Activated CD4-positive, CD25-positive, alpha-beta regulatory T cell treated with anti-CD3 and anti-CD28 coated beads, Interleukin-2, amount 50 U/mL, for 24 hours (primary cell): Measurements from ENCODE around the gene MARK4.
"Not testable (repeated sequence)": the region's sequence is repeated elsewhere in the genome, so short reads cannot be mapped to it uniquely, and the experiment has no call there.

ENCODE experiments used
- ATAC-seq, 2 donors: fragments of 150-1000 bp; cut with Tn5 transposase; one replicate each; pipeline ENCODE4 v1.10.0; 2021; ENCODE audit warnings: mild to moderate bottlenecking in 1 of 2, moderate library complexity in 1 of 2

Gene MARK4

DNA sequence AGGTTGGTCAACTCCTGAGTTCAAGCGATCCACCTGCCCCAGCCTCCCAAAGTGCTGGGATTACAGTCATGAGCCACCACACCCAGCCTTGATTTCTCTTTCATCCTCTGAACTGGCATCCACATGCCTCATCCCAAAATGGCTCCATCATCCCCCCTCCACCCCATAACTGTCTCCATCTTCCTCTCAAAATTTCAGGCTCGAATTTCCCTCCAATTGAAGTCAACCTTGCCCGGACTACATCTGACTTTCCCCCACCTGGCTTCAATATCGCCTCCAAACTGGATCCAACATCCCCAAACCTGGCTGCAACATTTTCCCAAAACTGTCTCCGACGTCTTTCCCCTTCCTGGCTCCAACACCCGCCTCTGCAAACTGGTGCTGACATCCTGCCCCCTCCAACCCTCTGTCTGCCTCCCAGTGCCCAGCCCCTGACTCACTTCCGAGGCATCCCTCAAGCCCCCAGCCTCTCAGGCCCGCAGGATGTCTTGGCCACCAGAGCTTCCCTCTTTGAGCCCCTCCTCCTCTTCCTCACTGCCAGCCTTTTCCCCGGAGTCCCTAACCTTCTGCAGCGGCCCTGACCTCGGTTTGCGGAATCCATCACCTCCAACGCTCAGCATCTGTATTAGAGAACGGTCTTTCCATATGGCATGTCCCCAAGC lies 6.8 kb upstream of the MARK4 start:
- no peak for ATAC-seq

DNA sequence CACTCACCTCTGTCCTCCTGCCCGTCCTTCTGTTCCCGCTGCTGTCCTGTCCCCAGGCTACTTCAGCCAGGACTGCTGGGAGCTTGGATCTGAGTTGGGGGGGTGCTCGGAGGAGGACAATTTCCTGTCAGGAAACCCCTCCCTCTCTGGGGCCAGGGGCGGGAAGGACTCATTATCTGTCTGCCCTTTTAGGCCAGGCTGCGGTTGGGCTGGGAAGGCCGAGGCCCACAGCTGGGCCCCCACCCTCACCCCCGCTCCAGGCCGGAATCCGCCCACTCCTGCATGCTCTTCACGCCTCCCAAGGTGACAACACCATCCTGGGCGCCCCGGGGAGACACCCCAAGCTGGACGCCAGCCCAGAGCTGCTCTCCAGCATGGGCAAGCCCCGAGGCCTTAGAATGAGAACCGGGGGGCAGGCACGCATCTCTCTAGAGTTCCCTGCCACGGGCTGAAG lies 5.7 kb upstream of the MARK4 start, which contains the start of gene EXOC3L2:
Gene EXOC3L2, minus strand, starts transcription at position 74 of the 454 bp plus-strand sequence. CDS start 6,362 bp downstream, outside the sequence.
- no peak for ATAC-seq

DNA sequence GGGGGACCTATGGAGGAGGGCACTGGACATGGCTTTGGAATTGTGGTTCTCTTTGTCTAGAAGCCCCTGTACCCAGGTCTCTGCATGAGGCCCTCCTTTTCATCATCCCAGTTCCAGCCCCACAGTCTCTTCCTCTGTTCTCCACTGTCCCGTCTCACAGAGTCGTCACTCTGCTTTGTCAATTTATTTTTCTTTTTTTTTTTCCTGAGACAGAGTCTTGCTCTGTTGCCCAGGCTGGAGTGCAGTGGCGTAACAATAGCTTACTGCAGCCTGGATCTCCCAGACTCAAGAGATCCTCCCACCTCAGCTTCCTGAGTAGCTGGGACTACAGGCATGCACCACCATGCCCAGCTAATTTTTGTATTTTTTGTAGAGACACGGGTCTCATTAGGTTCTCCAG lies 5.2 kb upstream of the MARK4 start:
- ATAC-seq = no peak

DNA sequence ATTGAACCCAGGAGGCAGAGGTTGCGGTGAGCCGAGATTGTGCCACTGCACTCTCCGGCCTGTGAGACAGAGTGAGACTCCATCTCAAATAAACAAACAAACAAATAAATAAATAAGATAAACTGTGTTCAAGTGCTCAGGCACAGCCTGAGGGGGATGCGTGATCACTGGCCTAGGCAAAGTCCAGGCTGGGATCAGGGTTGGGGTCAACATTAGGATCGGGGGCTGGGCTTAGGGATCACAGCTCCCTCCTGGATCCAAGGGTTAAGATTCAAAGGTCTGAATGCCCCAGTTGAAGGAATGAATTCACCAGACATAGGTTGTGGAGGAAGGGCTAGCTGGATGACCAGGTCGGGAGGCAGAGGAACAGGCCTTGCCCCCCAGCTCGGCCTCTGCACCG lies 3.9 kb upstream of the MARK4 start:
- ATAC-seq = no peak

DNA sequence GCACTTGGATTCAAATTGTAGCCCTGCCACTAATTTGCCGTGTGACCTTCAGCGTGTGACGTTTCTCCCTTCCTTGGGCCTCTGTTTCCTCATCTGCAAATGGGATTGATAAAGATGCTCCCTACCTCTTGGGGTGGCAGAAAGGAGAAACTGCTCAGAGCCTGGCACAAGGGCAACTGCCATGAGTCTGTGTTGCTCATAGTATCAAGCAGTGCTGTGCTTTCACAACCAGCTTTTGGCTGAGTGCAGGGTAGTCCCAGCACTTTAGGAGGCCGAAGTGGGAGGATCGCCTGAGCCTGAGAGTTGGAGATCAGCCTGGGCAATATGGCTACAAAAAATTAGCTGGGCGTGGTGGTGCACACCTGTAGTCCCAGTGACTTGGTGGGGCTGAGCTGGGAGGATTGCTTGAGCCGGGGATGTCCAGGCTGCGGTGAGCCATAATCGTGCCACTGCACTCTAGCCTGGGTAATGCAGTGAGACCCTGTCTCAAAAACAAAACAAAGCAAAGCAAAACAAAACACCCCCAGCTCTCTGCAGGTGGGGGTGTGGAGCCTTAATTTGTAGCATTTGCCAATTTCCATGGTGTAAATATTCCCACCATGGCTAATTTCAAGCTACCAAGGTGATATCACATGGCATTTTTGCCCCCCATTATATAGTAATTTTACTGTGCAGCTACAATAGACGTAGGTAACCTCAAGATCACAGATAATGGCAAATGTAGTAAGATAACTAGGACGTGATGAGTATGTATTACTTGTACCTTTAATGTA lies 1.6 kb upstream of the MARK4 start:
- ATAC-seq = no peak

DNA sequence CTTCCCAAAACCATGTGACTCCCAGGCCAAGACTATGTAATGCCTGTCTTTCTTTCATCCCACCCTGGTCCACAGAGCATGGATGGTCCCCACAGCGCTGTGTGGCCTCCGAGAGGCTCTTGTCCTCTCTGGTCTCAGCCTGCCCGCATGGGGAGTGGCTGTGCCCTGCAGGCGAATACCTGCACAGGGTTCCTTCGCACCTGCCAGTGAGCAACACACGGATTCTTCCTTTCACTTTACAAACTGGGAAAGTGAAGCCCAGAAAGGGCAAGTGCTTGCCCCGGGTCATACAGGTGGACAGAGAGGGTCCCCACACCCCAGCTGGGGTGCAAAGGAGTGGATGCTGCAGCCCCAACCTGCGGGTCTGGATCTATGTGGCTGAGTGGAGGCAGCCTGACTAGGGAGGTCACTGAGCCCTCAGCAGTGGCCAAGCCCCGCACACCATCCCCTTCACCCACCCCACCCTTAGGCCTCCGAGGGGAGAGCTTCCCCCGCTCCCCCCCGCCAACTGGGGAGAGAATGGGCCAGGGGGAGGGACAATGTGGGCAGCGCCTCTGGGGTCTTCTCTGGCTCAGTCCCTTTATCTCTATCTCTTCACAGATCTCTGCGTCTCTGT lies 747 bp upstream of the MARK4 start:
- ATAC-seq = no peak

DNA sequence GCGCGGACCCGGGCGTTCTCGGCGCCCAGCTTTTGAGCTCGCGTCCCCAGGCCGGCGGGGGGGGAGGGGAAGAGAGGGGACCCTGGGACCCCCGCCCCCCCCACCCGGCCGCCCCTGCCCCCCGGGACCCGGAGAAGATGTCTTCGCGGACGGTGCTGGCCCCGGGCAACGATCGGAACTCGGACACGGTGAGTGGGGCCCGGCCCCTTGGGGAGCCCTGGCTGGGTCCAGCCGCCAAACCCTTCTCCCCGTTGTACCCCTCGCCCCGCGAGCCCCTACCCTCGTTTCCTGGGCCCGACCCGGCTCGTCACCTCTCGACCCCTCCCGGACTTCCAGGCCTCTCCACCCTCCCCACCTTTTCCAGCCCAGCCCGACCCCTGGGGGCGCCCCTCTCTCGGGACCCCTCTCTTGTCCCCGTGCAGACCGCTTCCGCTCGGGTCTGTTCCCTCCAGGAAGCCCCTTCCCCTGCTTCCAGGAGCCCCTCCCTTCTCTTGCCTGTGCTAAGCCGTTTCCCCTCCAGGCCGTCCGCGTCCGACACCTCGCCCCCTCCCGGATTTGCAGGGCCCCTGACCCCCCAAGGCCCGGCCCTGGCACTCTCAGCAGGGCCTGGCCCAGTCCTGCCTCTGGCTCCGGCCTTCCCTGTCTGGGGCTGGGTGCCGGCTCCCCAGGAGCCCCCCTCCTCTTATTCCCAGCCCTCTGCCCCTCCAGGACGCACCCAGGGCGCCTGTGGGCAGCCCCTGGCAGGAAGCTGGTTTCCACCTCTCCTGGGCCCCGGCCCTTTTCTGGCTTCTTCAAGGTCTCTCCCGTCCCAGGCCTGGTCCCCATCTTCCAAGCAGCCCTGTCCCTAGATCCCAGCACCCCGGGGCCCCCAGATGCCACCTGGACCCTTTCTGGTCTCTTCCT lies 632 bp downstream of the MARK4 start:
- ATAC-seq = no peak

DNA sequence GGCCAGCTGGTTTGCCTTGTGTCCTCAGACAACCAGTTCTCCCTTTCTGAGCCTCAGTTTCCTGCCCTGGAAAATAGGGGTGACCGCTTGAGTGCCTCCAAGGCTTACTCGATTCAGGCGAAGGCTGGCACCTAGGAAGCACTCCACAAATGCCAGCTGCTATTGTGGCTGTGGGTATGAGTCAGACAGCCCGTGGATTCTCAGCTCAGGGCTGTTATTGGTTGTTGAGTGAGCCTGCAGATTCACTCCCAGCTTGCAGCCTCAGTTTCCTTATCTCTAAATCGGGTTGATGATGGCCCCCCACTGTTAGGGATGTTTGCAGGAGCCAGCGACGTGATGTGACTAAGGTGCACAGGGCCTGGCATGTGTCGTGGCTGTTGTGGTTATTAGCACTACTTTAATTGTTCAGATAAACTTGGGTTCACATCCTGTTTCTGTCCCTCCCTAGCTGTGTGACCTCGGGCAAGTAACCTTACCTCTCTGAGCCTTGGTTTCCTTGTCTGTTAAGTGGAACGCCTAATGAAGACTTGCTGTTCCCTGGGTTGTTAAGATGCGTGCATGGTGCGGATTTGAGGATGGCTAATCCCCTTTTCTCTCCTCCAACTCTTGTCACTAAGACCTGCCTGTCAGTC lies 2.4 kb downstream of the MARK4 start:
- peak; percentile 23 to 31 for ATAC-seq

DNA sequence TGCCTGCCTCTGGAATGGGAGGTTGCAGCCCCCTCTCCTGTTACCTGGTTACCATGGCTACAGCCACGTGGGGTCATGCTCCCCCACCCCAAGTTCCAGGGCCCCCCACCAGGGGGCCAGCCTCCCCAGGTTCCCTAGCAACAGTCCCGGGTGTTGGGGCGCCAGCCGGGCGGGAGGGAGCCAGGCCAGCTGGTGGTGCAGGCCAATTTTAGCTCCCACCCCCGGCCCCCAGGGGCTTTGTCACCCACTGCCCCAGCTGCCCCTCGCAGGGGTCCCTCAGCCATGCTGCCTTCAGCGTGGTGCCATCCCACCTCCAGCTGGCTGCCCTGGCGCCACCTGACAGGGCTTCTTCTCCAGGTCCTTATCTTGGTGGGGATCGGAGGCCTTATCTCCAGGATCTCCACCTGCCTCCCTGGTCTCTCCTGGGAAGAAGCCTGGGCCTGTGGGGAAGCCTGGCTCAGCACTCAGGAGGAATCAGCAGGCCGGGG lies 3.0 kb downstream of the MARK4 start:
- ATAC-seq = no peak

DNA sequence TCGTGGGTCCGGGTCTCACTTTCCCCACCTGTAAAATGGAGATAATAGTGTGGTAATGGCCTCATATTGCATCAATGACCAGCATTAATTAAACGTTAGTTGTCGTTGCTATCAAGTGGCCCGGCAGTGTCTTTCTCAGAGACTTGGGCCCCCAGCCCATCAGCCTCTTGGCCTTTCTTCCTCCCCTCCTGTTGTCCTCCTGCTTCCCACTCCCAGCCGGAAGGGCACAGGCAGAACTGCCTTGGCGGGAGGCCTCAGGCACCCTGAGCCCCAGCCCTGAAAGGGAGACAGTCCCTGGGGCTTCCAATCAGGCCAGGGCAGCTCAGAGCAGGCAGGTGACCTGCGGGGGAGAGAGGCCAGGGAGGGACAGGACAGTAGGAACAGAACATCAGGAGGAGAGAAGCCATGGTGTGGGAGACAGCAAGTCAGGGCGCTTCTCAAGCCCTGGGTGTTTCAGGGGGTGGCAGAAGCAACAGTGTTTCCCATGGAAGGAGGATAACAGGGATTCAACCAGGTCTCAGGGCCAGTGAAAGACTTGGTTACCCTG lies 4.6 kb downstream of the MARK4 start:
- ATAC-seq = no peak

DNA sequence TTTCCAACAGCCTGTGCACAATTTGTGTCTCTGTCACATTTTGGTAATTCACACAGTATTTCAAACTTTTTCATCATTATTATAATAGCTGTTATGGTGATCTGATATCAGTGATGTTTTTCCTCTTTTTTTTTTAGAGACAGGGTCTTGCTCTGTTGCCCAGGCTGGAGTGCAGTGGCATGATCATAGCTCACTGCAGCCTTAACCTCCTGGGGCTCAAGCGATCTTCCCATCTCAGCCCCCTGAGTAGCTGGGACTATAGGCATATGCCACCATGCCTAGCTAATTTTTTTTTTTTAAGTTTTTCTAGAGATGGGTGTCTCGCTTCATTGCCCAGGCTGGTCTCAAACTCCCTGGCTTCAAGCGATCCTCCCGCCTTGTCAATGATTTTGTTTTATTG lies 5.8 kb downstream of the MARK4 start:
- ATAC-seq = no peak

DNA sequence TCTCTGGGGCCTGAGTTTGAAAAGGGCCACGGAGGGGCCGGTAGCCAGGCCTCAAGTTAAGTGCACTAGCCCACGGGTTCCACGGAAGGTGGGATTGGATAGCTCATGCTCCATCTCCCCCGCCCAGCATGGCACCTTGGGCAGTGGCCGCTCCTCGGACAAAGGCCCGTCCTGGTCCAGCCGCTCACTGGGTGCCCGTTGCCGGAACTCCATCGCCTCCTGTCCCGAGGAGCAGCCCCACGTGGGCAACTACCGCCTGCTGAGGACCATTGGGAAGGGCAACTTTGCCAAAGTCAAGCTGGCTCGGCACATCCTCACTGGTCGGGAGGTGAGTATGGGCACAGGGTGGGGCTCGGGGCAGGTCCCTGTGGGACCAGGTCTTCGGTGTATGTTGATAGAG lies 7.8 kb downstream of the MARK4 start:
- ATAC-seq = no peak

DNA sequence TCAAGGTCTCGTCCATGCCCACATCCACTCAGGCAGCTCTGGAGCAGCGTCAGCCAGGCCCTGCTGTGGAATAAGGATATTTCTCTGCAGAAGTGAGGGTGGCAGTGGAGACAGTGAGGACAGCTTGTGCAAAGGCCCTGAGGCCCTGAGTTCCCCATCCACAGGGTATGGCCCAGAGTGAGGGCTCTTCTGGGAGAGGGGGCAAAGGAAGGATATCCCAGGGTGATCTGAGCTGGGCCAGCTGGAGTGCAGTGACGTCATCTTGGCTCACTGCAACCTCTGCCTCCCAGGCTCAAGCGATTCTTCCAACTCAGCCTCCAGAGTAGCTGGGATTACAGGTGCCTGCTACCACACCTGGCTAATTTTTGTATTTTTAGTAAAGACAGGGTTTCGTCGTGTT lies 11.5 kb downstream of the MARK4 start:
- ATAC-seq = no peak

DNA sequence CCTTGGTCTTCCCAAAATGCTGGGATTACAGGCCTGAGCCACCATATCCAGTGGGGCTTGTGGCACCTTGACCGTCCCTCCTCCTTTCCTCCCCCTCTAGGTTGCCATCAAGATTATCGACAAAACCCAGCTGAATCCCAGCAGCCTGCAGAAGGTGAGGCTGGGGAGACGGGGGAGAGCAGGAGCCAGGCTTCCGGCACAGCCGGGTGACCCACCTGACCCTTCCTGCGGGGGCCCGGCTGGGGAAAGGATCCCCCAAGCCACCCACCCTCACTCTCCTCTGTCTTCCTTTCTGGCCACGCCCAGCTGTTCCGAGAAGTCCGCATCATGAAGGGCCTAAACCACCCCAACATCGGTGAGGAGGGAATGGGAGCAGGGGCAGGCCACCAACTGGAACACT lies 11.9 kb downstream of the MARK4 start:
- no peak for ATAC-seq

DNA sequence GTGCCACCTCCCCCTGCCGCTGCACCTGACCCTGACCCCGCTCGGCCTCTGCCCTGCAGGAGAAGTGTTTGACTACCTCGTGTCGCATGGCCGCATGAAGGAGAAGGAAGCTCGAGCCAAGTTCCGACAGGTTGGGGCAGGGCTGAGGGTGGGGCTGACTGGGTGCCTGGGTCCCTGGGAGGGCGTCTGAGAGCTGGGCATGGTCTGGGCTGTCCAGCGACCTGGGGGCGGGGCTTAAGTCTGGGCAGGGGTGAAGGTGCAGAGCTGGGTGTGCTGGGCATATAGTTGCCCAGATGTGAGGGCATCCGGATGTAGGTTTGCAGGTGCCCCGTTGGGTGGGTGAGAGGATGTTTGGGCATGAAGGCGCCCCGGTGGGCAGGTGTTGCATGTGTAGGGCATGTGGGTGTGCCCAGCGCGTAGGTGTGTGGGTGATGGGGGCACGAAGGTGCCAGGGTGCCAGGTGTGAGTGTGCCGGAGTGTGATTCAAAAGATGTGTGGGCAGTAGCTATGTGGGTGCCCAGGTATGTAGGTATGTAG lies 13.8 kb downstream of the MARK4 start:
- ATAC-seq = no peak

DNA sequence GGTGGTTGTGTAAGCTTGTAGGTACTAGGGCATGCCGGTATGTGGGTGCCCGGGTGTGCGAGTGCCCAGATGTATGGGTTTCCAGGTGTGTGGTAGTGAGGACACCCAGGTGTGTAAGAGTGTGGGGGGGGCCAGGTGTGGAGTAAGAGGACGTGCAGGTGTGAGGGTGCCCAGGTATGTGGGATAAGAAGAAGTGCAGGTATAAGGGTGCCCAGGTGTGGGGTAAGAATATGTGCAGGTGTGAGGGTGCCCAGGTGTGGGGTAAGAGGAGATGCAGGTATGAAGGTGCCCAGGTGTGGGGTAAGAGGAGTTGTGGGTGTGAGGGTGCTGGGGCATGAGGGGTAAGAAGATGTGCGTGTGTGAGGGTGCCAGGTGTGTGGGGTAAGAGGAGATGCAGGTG lies 14.3 kb downstream of the MARK4 start:
- ATAC-seq = no peak

DNA sequence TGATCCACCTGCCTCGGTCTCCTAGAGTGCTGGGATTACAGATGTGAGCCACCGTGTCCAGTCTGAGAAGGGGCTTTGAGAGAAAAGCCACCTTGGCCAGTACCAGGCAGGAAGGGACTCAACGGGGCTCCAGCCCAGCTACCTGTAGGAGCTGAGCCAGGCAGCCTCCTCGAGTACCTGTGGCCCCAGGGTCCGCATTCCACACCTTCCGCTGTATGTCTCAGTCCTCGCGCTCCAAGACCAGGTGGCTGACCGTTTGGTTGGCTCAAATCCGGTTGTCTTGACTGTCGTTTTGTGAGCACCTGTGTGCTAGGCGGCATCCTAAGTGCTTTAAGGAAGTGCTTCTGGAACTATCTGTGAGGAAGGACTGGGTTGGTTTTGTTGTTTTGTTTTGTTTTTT lies 16.2 kb downstream of the MARK4 start:
- no peak for ATAC-seq

DNA sequence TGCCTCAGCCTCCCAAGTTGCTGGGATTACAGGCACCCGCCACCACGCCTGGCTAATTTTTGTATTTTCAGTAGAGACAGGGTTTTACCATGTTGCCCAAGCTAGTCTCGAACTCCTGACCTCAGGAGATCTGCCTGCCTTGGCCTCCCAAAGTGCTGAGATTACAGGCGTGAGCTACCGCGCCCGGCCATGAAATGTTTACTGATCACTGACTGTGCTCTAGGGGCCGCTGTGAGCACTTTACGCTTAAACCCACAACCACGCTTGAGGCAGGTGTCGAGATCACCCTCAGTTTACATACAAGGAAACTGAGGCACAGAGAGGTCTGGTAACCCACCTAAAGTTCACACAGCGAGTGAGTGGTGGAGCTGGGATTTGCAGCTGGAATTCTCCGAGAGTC lies 18.9 kb downstream of the MARK4 start:
- ATAC-seq = not testable (repeated sequence)

DNA sequence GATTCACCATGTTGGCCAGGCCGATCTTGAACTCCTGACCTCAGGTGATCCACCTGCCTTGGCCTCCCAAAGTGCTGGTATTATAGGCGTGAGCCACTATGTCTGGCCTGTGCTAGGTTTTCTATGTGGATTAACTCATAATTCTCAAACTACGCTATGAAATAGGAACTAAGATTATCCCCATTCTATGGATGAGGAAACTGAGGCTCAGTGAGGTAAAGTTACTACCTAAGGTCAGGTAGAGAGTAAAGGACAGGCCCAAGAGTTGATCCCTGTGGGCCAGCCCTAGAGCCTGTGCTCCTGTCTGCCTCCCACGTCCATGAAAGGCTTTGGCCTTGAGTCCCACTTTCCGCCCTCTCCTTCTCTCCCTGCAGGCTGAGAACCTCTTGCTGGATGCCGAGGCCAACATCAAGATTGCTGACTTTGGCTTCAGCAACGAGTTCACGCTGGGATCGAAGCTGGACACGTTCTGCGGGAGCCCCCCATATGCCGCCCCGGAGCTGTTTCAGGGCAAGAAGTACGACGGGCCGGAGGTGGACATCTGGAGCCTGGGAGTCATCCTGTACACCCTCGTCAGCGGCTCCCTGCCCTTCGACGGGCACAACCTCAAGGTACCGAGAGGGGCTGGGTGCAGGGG lies 20.1 kb downstream of the MARK4 start:
- no peak for ATAC-seq

DNA sequence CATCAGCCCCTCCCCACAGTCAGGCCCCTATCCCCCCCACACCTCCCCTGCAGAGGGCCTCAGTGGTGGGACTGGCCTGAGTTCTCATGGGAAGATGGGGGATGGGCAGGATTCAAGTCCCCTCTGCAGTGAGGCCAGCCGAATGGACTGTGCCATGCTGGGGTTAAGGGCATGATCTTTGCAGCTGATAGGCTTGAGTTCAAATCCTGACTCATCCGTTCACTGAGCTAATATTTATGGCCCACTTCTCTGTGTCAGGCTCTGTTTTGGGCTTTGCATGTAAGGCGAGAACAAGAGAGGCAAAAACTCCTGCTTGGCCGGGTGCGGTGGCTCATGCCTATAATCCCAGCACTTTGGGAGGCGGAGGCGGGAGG lies 20.7 kb downstream of the MARK4 start:
- ATAC-seq = no peak

DNA sequence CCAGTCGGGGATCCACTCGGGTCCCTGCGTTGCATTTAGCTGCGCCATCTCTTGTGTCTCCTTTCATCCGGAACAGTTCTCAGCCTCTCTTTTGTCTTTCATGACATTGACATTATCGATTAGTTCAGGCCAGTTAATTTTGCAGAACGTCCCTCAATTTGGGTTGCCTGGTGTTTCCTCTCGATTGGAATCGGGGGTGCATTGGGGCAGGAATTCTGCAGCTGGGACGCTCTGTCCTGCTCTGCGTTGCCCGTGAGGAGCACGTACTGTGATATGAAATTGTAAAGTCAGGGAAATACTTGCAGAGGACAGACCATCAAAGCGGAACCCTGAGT lies 22.4 kb downstream of the MARK4 start:
- ATAC-seq = no peak
